ENCODE measurements around the gene SCLT1. TPM values are rescaled to one million over a fixed set of nuclear protein-coding genes. Genes with fewer than 3 reads are reported as not detected.
"Not testable (repeated sequence)": the region's sequence is repeated elsewhere in the genome, so short reads cannot be mapped to it uniquely, and the experiment has no call there.

SCLT1 gene
- total RNA-seq = 24.2 and 25.4 TPM in 2 replicates

DNA sequence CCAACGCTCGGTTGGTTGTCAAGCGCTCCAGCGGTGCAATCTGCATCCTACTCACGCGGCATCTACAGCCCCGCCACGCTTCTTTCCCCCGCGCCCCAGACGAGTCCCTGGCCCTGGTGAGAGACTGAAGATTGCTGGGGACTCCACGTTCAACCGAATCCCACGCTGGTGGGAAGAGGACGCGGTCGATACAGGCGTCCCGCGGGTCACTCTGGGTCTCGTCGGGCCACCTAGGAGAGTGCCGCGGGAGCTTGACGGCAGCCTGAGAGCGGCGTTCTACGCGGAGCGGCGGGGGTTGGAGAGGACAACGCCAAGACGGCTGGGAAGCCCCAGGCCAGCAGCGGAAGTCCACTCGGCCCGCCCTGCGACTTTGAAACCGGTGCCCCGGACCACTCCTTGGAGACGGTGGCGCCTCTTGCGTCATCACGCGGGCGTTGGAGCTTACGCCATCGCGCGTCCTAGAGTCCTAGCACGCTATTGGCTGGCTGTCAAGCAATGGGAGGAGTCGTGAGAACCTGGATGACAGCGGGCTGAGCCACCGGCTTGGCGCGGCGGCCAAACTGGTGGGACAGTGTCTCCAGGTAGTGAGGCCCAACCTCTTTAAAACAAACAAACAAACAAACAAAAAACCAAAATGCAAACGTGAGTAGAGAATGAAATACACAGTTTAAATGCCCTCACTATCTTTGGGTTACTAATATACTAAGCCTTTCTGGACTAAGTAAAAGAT lies at the start of gene SCLT1:
Gene SCLT1, minus strand, starts transcription at position 349 of the 730 bp plus-strand sequence. CDS start 436 bp downstream, outside the sequence.
- intact Hi-C loops (cut with micrococcal nuclease) = loop anchor here (1.0 to 10.0 kb wide), 6 partner anchors 47 to 1213 kb away; partner anchors contain the start of genes JADE1, LARP1B, PGRMC2 and PLK4

DNA sequence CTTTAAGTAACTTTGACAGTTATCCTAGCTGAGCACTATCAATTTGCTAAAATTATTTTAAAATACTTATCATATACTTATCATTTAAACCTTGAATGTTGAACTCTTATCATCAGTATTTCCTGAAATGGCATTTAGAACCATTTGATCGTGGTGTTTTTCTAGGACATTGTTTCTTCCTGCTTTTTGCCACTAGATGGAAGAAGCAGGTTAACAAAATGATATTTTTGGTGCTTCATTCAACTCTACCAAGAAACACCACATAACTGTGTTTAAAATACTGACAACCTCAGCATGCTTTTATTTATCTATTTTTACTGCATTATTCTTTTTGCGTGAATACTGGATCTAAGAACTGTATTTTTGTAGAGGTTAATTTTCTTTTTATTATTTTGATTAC lies 47.2 kb upstream of the SCLT1 start:
- DNase-seq = no peak
- intact Hi-C loops (cut with micrococcal nuclease) = no loop called here
- Mint-ChIP-seq H3K27ac (no peak overlapping the region), H3K4me3 (no peak overlapping the region), H3K36me3 (ENCODE audit: low read depth) (no peaks in the 10 kb centered on the region), H3K27me3 (peaks cover 17% of the 10 kb centered on the region), H3K9me3 (no peaks in the 10 kb centered on the region), H3K4me1 (no peaks in the 10 kb centered on the region)

More for the DNA sequence above, at the start of gene SCLT1:
- no peaks in the 10 kb centered on the region for H3K27me3 Mint-ChIP-seq
- peak; percentile 99 for DNase-seq
- H3K36me3 Mint-ChIP-seq (ENCODE audit: low read depth) = peaks cover 6% of the 10 kb centered on the region
- H3K4me1 Mint-ChIP-seq = peaks cover 42% of the 10 kb centered on the region
- peak within 1 kb of the TSS; percentile 53 for H3K4me3 Mint-ChIP-seq
- no peaks in the 10 kb centered on the region for H3K9me3 Mint-ChIP-seq
- H3K27ac Mint-ChIP-seq = peak within 1 kb of the TSS; percentile 31

DNA sequence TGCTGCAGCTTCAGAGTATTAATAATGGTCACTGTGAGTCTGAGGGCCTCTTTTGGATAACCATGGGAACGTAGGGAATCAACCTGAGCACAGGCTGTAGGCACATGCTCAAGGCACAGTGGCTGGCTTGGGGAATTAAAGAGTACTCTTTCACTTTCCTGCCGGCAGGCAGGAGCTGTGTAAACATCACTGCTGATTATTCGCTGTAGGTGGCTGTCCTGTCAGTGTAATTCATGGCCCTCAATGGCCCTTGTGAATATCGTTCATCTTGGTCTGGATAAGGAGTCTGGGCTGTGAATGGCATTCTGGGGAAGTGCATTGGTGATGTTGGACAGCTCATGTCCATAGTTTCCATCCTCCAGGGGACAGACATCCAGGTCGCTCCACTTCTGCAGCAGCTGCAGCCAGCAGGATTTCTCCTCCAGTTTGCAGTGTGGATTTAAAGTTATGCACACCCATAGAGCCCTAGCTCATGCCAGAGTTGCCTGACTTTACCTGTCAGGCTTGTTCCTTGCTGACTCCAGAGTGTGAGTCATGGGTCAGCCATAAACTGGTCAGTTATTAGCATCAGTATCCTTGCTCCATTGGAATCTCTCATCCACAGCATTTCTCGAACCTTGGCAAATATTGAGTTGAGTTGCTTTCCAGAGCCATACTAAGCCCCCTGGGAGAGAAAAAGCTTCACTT lies 45.6 kb upstream of the SCLT1 start:
- H3K27me3 Mint-ChIP-seq = peaks cover 11% of the 10 kb centered on the region
- intact Hi-C loops (cut with micrococcal nuclease) = no loop called here
- no peaks in the 10 kb centered on the region for H3K4me1 Mint-ChIP-seq
- no peak overlapping the region for H3K4me3 Mint-ChIP-seq
- no peak for DNase-seq
- no peaks in the 10 kb centered on the region for H3K36me3 Mint-ChIP-seq (ENCODE audit: low read depth)
- H3K9me3 Mint-ChIP-seq = no peaks in the 10 kb centered on the region
- H3K27ac Mint-ChIP-seq = no peak overlapping the region

DNA sequence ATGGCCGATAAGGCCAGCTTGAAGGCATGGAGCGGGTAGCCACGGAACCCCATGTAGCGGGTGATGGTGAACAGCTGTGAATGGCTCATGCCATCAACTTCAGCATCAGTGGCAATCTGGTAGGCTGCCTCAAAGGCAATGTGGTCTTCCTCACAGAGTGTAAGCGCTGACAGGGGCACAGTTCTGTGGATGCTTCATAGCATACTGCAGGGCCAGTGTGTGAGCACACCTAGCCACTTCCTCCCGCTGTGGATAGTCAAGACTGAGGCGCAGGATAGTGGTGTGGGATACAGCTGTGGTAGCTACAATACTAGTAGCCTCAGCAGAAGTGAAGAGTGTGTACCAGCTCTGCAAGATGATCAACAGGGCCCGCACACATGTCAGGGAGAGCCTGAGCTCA lies 43.1 kb upstream of the SCLT1 start:
- H3K36me3 Mint-ChIP-seq (ENCODE audit: low read depth) = no peaks in the 10 kb centered on the region
- intact Hi-C loops (cut with micrococcal nuclease) = no loop called here
- DNase-seq = no peak
- H3K9me3 Mint-ChIP-seq = no peaks in the 10 kb centered on the region
- no peak overlapping the region for H3K27ac Mint-ChIP-seq
- no peaks in the 10 kb centered on the region for H3K4me1 Mint-ChIP-seq
- H3K4me3 Mint-ChIP-seq = no peak overlapping the region
- H3K27me3 Mint-ChIP-seq = peaks cover 7% of the 10 kb centered on the region

DNA sequence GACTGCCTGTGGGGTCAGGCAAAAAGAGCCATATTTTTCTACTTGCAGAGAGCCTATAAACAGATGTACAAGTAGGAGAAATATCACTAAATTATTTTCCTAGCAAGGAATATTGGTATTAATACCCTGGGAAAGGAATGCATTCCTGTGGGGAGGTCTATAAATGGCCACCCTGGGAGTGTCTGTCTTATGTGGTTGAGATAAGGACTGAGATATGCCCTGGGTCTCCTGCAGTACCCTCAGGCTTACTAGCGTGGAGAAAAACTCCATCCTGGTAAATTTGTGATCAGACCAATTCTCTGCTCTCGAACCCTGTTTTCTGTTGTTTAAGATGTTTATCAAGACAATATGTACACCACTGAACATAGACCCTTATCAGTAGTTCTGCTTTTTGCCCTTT lies 38.0 kb upstream of the SCLT1 start:
- Mint-ChIP-seq H3K9me3 (no peaks in the 10 kb centered on the region), H3K4me3 (no peak overlapping the region), H3K27me3 (no peaks in the 10 kb centered on the region), H3K27ac (no peak overlapping the region), H3K36me3 (ENCODE audit: low read depth) (no peaks in the 10 kb centered on the region), H3K4me1 (no peaks in the 10 kb centered on the region)
- DNase-seq = no peak
- intact Hi-C loops (cut with micrococcal nuclease) = no loop called here

DNA sequence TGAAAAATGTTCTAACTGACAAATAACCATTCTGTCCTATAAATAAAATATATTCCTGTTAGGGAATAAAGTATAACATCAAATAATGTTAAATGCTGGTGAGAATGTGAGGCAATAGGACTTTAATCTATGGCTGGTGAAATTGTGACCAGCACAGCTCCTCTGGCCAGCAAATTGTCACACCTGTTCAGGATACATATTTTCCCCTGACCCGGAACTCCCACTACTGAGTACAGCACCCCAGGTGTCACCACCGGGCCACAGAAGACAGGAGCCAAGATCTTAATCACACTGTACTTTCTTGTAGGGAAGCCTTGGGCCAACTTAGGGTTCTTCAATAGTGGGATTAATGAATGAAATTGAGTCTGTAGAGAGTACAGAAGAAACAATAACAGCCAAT lies 35.8 kb upstream of the SCLT1 start:
- Mint-ChIP-seq H3K27me3 (no peaks in the 10 kb centered on the region), H3K36me3 (ENCODE audit: low read depth) (no peaks in the 10 kb centered on the region), H3K9me3 (peaks cover 5% of the 10 kb centered on the region), H3K4me1 (no peaks in the 10 kb centered on the region), H3K27ac (no peak overlapping the region), H3K4me3 (no peak overlapping the region)
- no peak for DNase-seq
- intact Hi-C loops (cut with micrococcal nuclease) = no loop called here

DNA sequence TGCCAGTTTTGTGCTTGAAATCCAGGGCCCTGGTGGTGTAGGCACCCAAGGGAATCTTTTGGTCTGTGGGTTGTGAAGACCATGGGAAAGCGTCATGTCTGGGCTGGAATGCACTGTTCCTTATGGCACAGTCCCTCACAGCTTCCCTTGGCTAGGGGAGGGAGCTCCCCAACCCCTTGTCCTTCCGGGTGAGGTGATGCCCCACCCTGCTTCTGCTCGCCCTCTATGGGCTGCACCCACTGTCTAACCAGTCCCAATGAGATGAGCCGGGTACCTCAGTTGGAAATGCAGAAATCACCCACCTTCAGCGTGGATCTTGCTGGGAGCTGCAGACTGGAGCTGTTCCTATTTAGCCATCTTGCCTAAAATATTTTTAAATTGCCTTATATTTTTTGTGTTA lies 33.3 kb upstream of the SCLT1 start:
- H3K27ac Mint-ChIP-seq; H3K36me3 Mint-ChIP-seq (ENCODE audit: low read depth): not testable (repeated sequence)

DNA sequence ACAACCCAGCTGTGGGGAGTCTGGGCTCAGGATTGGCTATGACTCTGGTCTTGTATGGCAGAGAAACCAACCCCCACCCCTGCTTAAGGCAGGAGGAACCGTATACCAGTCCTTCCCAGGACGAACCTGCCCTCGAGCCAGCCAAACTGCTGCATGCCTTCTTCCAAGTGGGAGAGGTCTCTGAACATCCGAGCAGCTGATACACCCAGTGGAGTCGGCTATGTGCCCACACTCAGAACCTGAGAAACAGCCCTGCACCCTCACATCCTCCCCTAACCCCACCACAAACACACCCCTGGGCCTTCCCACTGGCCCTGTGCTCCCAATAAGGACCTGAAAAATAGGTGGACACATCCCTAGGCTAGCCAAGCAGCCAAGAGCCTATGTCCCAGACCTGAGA lies 24.4 kb upstream of the SCLT1 start:
- no peak for DNase-seq
- Mint-ChIP-seq H3K4me1 (peaks cover 2% of the 10 kb centered on the region), H3K9me3 (peaks cover 4% of the 10 kb centered on the region), H3K27ac (no peak overlapping the region), H3K36me3 (ENCODE audit: low read depth) (no peaks in the 10 kb centered on the region), H3K4me3 (no peak overlapping the region), H3K27me3 (no peaks in the 10 kb centered on the region)
- intact Hi-C loops (cut with micrococcal nuclease) = no loop called here

More for the DNA sequence above, 33.3 kb upstream of the SCLT1 start:
- peaks cover 13% of the 10 kb centered on the region for H3K9me3 Mint-ChIP-seq
- H3K4me3 Mint-ChIP-seq; intact Hi-C loops (cut with micrococcal nuclease); DNase-seq; H3K27me3 Mint-ChIP-seq; H3K4me1 Mint-ChIP-seq: not testable (repeated sequence)

DNA sequence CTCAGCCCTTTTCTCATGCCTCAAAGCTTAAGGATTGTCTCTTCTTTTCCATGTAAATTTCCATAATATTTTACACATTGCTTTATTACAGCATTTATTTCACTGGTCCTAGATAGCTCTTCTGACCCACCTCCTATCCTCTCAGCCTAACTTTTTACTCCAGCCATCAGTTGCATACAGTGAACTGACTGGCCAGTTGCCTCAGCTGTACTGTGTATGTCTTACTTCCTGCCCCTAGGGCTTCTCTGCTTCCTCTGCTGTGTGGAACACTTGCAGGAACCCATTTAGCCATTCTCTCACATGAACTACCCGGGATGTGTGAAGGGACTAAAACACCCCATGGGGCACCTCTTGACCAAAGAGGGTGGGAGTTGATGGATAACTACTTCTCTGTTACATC lies 20.6 kb upstream of the SCLT1 start:
- no peak for DNase-seq
- Mint-ChIP-seq H3K9me3 (no peaks in the 10 kb centered on the region), H3K4me1 (peaks cover 2% of the 10 kb centered on the region), H3K36me3 (ENCODE audit: low read depth) (peaks cover 4% of the 10 kb centered on the region), H3K27ac (no peak overlapping the region), H3K4me3 (no peak overlapping the region), H3K27me3 (no peaks in the 10 kb centered on the region)
- intact Hi-C loops (cut with micrococcal nuclease) = no loop called here

DNA sequence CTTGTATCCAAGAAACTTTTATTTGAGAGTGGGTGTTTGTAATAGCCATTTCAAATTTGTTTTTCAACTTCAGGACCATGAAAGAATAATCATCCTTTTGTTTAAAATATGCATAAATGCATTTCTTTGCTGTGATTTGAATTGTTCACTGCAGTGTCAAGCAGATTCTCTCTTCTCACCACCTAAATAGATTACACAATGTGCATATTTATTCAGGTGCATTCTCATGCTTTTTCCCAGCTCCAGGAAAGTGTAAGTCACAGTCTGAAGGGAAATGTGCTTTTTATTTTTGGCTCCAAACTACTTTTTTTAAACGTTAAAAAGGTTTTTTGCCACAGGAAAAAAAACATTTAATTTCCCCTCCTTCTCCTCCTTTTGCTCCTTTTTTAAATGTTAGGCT lies 20.1 kb upstream of the SCLT1 start:
- peaks cover 2% of the 10 kb centered on the region for H3K4me1 Mint-ChIP-seq
- no peak overlapping the region for H3K4me3 Mint-ChIP-seq
- peaks cover 4% of the 10 kb centered on the region for H3K36me3 Mint-ChIP-seq (ENCODE audit: low read depth)
- H3K27me3 Mint-ChIP-seq = no peaks in the 10 kb centered on the region
- DNase-seq = no peak
- H3K27ac Mint-ChIP-seq = no peak overlapping the region
- H3K9me3 Mint-ChIP-seq = no peaks in the 10 kb centered on the region
- intact Hi-C loops (cut with micrococcal nuclease) = no loop called here

DNA sequence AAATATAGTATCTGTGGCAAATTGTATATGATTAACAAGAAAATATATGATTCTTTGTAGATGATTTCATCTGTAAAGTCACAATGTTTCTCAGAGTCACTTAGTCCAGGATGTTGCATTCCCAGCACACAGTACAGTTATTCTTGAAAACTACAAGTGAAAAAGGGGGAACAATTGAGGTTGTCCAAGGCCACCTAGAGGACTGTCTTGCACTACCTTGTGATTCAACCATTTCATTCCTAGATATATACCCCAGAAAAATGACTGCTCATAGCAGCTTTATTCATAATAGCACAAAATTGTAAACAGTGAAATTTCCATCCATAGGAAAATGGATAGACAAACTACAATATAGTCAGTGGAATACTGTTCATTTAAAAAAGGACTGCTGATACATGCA lies 18.6 kb upstream of the SCLT1 start:
- intact Hi-C loops (cut with micrococcal nuclease) = no loop called here
- peaks cover 2% of the 10 kb centered on the region for H3K4me1 Mint-ChIP-seq
- H3K9me3 Mint-ChIP-seq = no peaks in the 10 kb centered on the region
- DNase-seq = no peak
- H3K27ac Mint-ChIP-seq = no peak overlapping the region
- peaks cover 4% of the 10 kb centered on the region for H3K36me3 Mint-ChIP-seq (ENCODE audit: low read depth)
- H3K4me3 Mint-ChIP-seq = no peak overlapping the region
- no peaks in the 10 kb centered on the region for H3K27me3 Mint-ChIP-seq

DNA sequence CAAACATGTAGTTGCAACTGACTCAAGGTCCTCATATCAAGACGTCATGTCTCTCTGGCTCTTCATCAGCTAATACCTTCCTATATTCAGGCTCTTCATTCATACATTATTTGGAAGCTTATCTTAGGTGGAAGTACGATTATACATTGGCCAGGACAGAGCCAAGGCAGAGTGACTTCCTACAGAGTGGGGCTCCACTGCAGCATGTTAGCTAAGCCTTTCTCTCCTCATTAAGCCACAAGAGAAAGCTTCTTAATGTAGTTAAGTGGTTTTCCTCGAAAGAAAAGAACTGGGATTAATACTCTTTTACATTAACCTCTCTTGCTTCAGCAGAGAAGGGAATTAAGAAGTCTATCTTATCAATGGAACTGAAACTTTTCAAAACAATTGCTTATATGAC lies 17.6 kb upstream of the SCLT1 start:
- H3K9me3 Mint-ChIP-seq = no peaks in the 10 kb centered on the region
- no peak for DNase-seq
- intact Hi-C loops (cut with micrococcal nuclease) = no loop called here
- H3K27me3 Mint-ChIP-seq = no peaks in the 10 kb centered on the region
- peaks cover 4% of the 10 kb centered on the region for H3K36me3 Mint-ChIP-seq (ENCODE audit: low read depth)
- no peak overlapping the region for H3K27ac Mint-ChIP-seq
- peaks cover 2% of the 10 kb centered on the region for H3K4me1 Mint-ChIP-seq
- H3K4me3 Mint-ChIP-seq = no peak overlapping the region

DNA sequence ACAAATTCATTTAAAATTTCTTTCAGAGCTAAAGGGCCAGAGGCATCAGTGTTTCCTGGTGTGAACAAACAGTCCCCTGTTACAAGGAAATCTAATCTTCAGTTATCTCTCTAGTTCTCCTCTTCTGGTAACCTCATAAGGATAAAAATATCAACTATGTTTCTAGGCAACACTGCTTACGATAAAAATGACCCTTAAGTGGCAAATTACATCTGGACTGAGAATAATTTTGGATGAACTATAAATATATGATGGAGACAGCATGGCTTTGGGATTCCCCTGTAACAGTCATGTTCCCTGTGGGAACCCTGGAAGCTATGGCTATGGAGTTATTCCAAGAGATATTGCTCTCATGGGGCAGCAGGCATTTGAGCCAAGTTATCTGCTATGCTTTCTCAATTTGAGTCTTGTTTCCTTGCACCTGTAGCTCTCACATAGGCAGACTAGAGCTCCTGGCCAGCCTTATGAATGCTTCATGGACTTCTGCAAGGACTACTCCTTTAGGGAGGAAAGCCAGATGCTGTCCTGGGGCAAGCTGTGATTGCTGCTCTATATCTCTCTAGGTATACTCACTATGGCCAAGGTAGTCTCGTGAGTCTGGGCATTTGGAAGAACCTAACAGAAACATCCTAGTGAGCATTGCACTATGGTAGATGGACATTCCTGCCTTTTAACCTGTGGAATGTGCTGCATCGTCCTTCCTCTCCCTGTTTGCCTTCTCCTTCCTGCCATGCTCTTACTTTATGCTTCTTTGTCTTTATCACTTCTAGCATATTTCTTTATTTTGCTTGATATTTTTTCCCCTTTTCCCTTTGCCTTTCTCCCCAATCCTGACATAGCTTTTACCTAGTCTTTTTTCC lies 16.9 kb upstream of the SCLT1 start:
- Mint-ChIP-seq H3K4me3 (no peak overlapping the region), H3K27ac (no peak overlapping the region), H3K27me3 (no peaks in the 10 kb centered on the region), H3K36me3 (ENCODE audit: low read depth) (peaks cover 4% of the 10 kb centered on the region), H3K4me1 (peaks cover 2% of the 10 kb centered on the region), H3K9me3 (no peaks in the 10 kb centered on the region)
- DNase-seq = no peak
- intact Hi-C loops (cut with micrococcal nuclease) = no loop called here

DNA sequence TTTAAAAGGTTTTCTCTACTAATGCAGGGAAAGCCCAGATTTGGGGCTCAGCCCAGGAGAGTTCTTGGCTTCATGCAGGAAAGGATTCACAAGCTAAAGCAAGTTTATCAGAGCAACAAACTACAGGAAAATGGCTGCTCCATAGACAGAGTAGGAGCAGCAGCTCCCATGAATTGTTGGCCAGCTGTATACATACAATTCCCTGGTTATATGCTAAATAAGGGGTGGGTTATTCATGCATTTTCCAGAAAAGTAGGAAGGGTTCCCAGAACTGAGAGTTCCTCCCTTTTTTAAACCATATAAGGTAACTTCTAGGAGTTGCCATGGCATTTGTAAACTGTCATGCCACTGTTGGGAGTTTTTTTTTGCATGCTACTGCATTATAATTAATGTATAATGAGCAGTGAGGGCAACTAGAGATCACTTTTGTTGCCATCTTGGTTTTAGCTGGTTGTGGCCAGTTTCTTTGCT lies 5.2 kb upstream of the SCLT1 start:
- H3K27me3 Mint-ChIP-seq = no peaks in the 10 kb centered on the region
- no peak overlapping the region for H3K4me3 Mint-ChIP-seq
- H3K9me3 Mint-ChIP-seq = no peaks in the 10 kb centered on the region
- intact Hi-C loops (cut with micrococcal nuclease) = loop anchor here (10.0 kb wide), 1 partner anchor 1034 kb away; the partner anchor contains the start of gene LARP1B
- H3K36me3 Mint-ChIP-seq (ENCODE audit: low read depth) = peaks cover 4% of the 10 kb centered on the region
- DNase-seq = no peak
- H3K27ac Mint-ChIP-seq = no peak overlapping the region
- H3K4me1 Mint-ChIP-seq = peaks cover 30% of the 10 kb centered on the region
